Right atrium auricular region (tissue), 2 donors: ENCODE results near the gene ZNF804A. TPM values are rescaled to one million over a fixed set of nuclear protein-coding genes. Genes with fewer than 3 reads are reported as not detected.

ENCODE experiments used
- DNase-seq: peaks from one replicate; pipeline ENCODE4 v3.0.0-alpha.2; 2019; ENCODE audit warnings: low spot score
- H3K27ac ChIP-seq, 2 donors: fragments of 200-600 bp; sonication (generic); 1 replicate in 1 of 2; 2 replicates in 1 of 2; pipeline ENCODE4 v1.5.1; 2016 to 2019
- H3K27me3 ChIP-seq, 2 donors: fragments of 200-600 bp; sonication (generic); one replicate each; pipeline versions ENCODE4 v1.5.1 to v1.6.0; 2017 to 2019
- H3K36me3 ChIP-seq: fragments of 200-600 bp; sonication (generic); one replicate; pipeline ENCODE4 v1.5.1; 2016
- H3K4me1 ChIP-seq, 2 donors: fragments of 200-600 bp; sonication (generic); one replicate each; pipeline versions ENCODE4 v1.5.1 to v1.6.0; 2017 to 2019
- H3K4me3 ChIP-seq, 2 donors: fragments of 200-600 bp; sonication (generic); 1 replicate in 1 of 2; 2 replicates in 1 of 2; pipeline ENCODE4 v1.5.1; 2017 to 2019; ENCODE audit warnings: mild to moderate bottlenecking in 1 of 2, moderate library complexity in 1 of 2
- H3K9me3 ChIP-seq, 2 donors: fragments of 200-600 bp; sonication (generic); one replicate each; pipeline ENCODE4 v1.5.1; 2019
- CTCF ChIP-seq, 2 donors: fragments of 200-600 bp; sonication (generic); IDR thresholded peaks; one replicate each; pipeline ENCODE4 v1.5.1; 2019; ENCODE audit warnings: antibody characterized with exemption in 2 of 2
- total RNA-seq, 2 donors: library from RNA; depleted of rRNA; stranded (reverse); fragments of >200 nt; gene quantifications; one replicate each; pipeline ENCODE4 v1.1.0, GENCODE V29; 2016

The ZNF804A gene
- total RNA-seq, 2 donors from 2014 or later: not detected

GRCh38 chr2:184598002-184598315 is 370 bp upstream of the ZNF804A start:
- no peak overlapping the region for H3K27ac ChIP-seq
- H3K4me3 ChIP-seq: peak overlapping the region; percentile 32 to 57
- no peaks in the 10 kb centered on the region for H3K9me3 ChIP-seq
- H3K4me1 ChIP-seq: peaks cover 0 to 21% of the 10 kb centered on the region in 2 donors
- peaks cover 0 to 4% of the 10 kb centered on the region in 2 donors for H3K27me3 ChIP-seq
- TF ChIP-seq CTCF (IDR thresholded peaks at IDR 0.05): no peak
- no peak for DNase-seq
- H3K36me3 ChIP-seq: no peaks in the 10 kb centered on the region

GRCh38 chr2:184599054-184599871 is 934 bp downstream of the ZNF804A start:
- no peak overlapping the region for H3K27ac ChIP-seq
- no peaks in the 10 kb centered on the region for H3K36me3 ChIP-seq
- peaks cover 0 to 21% of the 10 kb centered on the region in 2 donors for H3K4me1 ChIP-seq
- peaks cover 0 to 4% of the 10 kb centered on the region in 2 donors for H3K27me3 ChIP-seq
- no peak for TF ChIP-seq CTCF (IDR thresholded peaks at IDR 0.05)
- H3K4me3 ChIP-seq: peak overlapping the region; percentile 32 to 57
- DNase-seq: no peak
- H3K9me3 ChIP-seq: no peaks in the 10 kb centered on the region

- no peak overlapping the region for H3K4me3 ChIP-seq
- TF ChIP-seq CTCF (IDR thresholded peaks at IDR 0.05): no peak
- H3K27me3 ChIP-seq: peaks cover 0 to 4% of the 10 kb centered on the region in 2 donors
- H3K4me1 ChIP-seq: peaks cover 0 to 21% of the 10 kb centered on the region in 2 donors
- H3K9me3 ChIP-seq: no peaks in the 10 kb centered on the region
- H3K36me3 ChIP-seq: no peaks in the 10 kb centered on the region
- no peak overlapping the region for H3K27ac ChIP-seq
- DNase-seq: no peak
Observed at GRCh38 chr2:184599872-184600222, 1.5 kb downstream of the ZNF804A start.

GRCh38 chr2:184602734-184603133 is 4.4 kb downstream of the ZNF804A start:
- Histone ChIP-seq H3K9me3 (no peaks in the 10 kb centered on the region), H3K27me3 (peaks cover 0 to 4% of the 10 kb centered on the region in 2 donors), H3K4me3 (no peak overlapping the region), H3K27ac (no peak overlapping the region), H3K4me1 (peaks cover 0 to 13% of the 10 kb centered on the region in 2 donors), H3K36me3 (no peaks in the 10 kb centered on the region)
- no peak for DNase-seq
- TF ChIP-seq CTCF (IDR thresholded peaks at IDR 0.05): no peak

GRCh38 chr2:184610891-184611290 is 12.6 kb downstream of the ZNF804A start:
- Histone ChIP-seq H3K27me3 (no peaks in the 10 kb centered on the region), H3K4me3 (no peak overlapping the region), H3K27ac (no peak overlapping the region), H3K4me1 (no peaks in the 10 kb centered on the region), H3K36me3 (no peaks in the 10 kb centered on the region), H3K9me3 (no peaks in the 10 kb centered on the region)
- TF ChIP-seq CTCF (IDR thresholded peaks at IDR 0.05): no peak
- DNase-seq: no peak
